T-helper 2 cell (primary cell): ENCODE results near the gene PKIG.
A peak's percentile ranks its signal among the peaks of the same experiment; 100 is the strongest.
"Not testable (repeated sequence)": the region's sequence is repeated elsewhere in the genome, so short reads cannot be mapped to it uniquely, and the experiment has no call there.

Experiments
- DNase-seq, 5 experiments: peaks; one replicate each; pipeline versions ENCODE4 v3.0.0 to v3.0.0-alpha.2; 2012 to 2022
- total RNA-seq, 2 donors: gene quantifications; one replicate each; lab custom pipeline; 2026; lab: John Stamatoyannopoulos, UW

Gene PKIG
- 0 to 1.6 reads per million in 2 donors for total RNA-seq

GRCh38 chr20:44582311-44583025 is at the start of gene PKIG:
PKIG (plus strand) TSS chr20:44582579; CDS start chr20:44614557, 31,978 bp downstream.
- no peak for DNase-seq

- DNase-seq = peak in 2 of 5 experiments; percentile 9 to 45
These were observed 49.4 kb upstream of the PKIG start for GRCh38 chr20:44532981-44533331.

GRCh38 chr20:44533928-44534327 is 48.5 kb upstream of the PKIG start:
- no peak for DNase-seq

GRCh38 chr20:44536175-44536574 is 46.2 kb upstream of the PKIG start:
- no peak for DNase-seq

GRCh38 chr20:44537993-44538392 is 44.4 kb upstream of the PKIG start:
- DNase-seq = no peak

GRCh38 chr20:44540834-44541233 is 41.5 kb upstream of the PKIG start:
- no peak for DNase-seq

GRCh38 chr20:44541992-44542391 is 40.4 kb upstream of the PKIG start:
- DNase-seq = no peak

- DNase-seq = no peak
These were observed 39.5 kb upstream of the PKIG start for GRCh38 chr20:44542890-44543289.

- DNase-seq = no peak
These were observed 39.0 kb upstream of the PKIG start for GRCh38 chr20:44543358-44543757.

GRCh38 chr20:44544263-44544662 is 38.1 kb upstream of the PKIG start:
- no peak for DNase-seq

GRCh38 chr20:44547419-44547818 is 35.0 kb upstream of the PKIG start:
- no peak for DNase-seq

- DNase-seq = no peak
These were observed 33.3 kb upstream of the PKIG start for GRCh38 chr20:44549123-44549522.

- DNase-seq = no peak
These were observed 30.3 kb upstream of the PKIG start for GRCh38 chr20:44552050-44552449.

- DNase-seq = no peak
These were observed 29.8 kb upstream of the PKIG start for GRCh38 chr20:44552568-44552949.

GRCh38 chr20:44552950-44553908 is 29.1 kb upstream of the PKIG start:
- DNase-seq = peak in 1 of 5 experiments; percentile 82

- DNase-seq = no peak
These were observed 23.1 kb upstream of the PKIG start for GRCh38 chr20:44559302-44559701.

- DNase-seq = no peak
These were observed 22.1 kb upstream of the PKIG start for GRCh38 chr20:44560229-44560628.

GRCh38 chr20:44560818-44561217 is 21.6 kb upstream of the PKIG start:
- DNase-seq = not testable (repeated sequence)

GRCh38 chr20:44561876-44562275 is 20.5 kb upstream of the PKIG start:
- no peak for DNase-seq

- peak in 1 of 5 experiments; percentile 40 for DNase-seq
These were observed 16.4 kb upstream of the PKIG start for GRCh38 chr20:44566018-44566417.

- no peak for DNase-seq
These were observed 15.6 kb upstream of the PKIG start for GRCh38 chr20:44566811-44567210.

GRCh38 chr20:44570367-44570766 is 12.0 kb upstream of the PKIG start:
- no peak for DNase-seq

GRCh38 chr20:44571362-44571988 is 10.9 kb upstream of the PKIG start:
- peak in 1 of 5 experiments; percentile 55 for DNase-seq
